ENCODE results near the gene PRPF38B. TPM values are rescaled to one million over a fixed set of nuclear protein-coding genes. Genes with fewer than 3 reads are reported as not detected.
A peak's percentile ranks its signal among the peaks of the same experiment; 100 is the strongest.

Gene PRPF38B
- total RNA-seq, 1 donor from 2014 or later: 39.3 TPM

- Histone ChIP-seq H3K4me3 (no peak overlapping the region), H3K27ac (no peak overlapping the region), H3K27me3 (no peaks in the 10 kb centered on the region), H3K36me3 (no peaks in the 10 kb centered on the region), H3K9me3 (no peaks in the 10 kb centered on the region), H3K4me1 (peaks cover 7% of the 10 kb centered on the region)
- ATAC-seq (no peak), DNase-seq (no peak)
- TF ChIP-seq CTCF (IDR thresholded peaks at IDR 0.05): no peak
- intact Hi-C loops (cut with DNase I): no loop called here
These were observed 5.3 kb upstream of the PRPF38B start for GRCh38 chr1:108686614-108687313.

- DNase-seq (no peak), ATAC-seq (no peak)
- peaks cover 11% of the 10 kb centered on the region for H3K36me3 ChIP-seq
- peak overlapping the region; percentile 79 for H3K4me3 ChIP-seq
- TF ChIP-seq CTCF (IDR thresholded peaks at IDR 0.05): no peak
- peak overlapping the region; percentile 99 for H3K27ac ChIP-seq
- H3K9me3 ChIP-seq: no peaks in the 10 kb centered on the region
- intact Hi-C loops (cut with DNase I): no loop called here
- peaks cover 21% of the 10 kb centered on the region for H3K4me1 ChIP-seq
- H3K27me3 ChIP-seq: no peaks in the 10 kb centered on the region
These were observed 775 bp upstream of the PRPF38B start for GRCh38 chr1:108691128-108691941.

- peak; percentile 19 for TF ChIP-seq CTCF (IDR thresholded peaks at IDR 0.05)
- Histone ChIP-seq H3K36me3 (peaks cover 28% of the 10 kb centered on the region), H3K9me3 (no peaks in the 10 kb centered on the region), H3K4me3 (peak overlapping the region; percentile 79), H3K27me3 (no peaks in the 10 kb centered on the region), H3K4me1 (peaks cover 21% of the 10 kb centered on the region), H3K27ac (peak overlapping the region; percentile 99)
- ATAC-seq (peak; percentile 75), DNase-seq (peak; percentile 74)
- intact Hi-C loops (cut with DNase I): no loop called here
These were observed 880 bp downstream of the PRPF38B start for GRCh38 chr1:108692724-108693655.

GRCh38 chr1:108695535-108695934 lies 3.4 kb downstream of the PRPF38B start:
- ATAC-seq (no peak), DNase-seq (no peak)
- Histone ChIP-seq H3K9me3 (no peaks in the 10 kb centered on the region), H3K27ac (no peak overlapping the region), H3K4me1 (peaks cover 21% of the 10 kb centered on the region), H3K4me3 (no peak overlapping the region), H3K27me3 (no peaks in the 10 kb centered on the region), H3K36me3 (peaks cover 53% of the 10 kb centered on the region)
- TF ChIP-seq CTCF (IDR thresholded peaks at IDR 0.05): no peak
- intact Hi-C loops (cut with DNase I): no loop called here

All from upper lobe of right lung (tissue), 1 donor.